Effector memory CD8-positive, alpha-beta T cell (primary cell): Measurements from ENCODE around the gene NKAIN2.
"Not testable (repeated sequence)": the region's sequence is repeated elsewhere in the genome, so short reads cannot be mapped to it uniquely, and the experiment has no call there.

Experiments
- ATAC-seq: fragments of 150-1000 bp; cut with Tn5 transposase; replicated peaks from 2 replicates; pipeline ENCODE4 v1.10.0; 2021; ENCODE audit warnings: mild to moderate bottlenecking, moderate library complexity
- DNase-seq, 3 experiments: peaks; one replicate each; pipeline ENCODE4 v3.0.0; 2021
- H3K27ac Mint-ChIP-seq, 2 donors: one replicate each; pipeline ENCODE4 v1.8.0; 2022; ENCODE audit warnings: mild to moderate bottlenecking in 2 of 2, mixed read lengths in 2 of 2, moderate library complexity in 2 of 2
- H3K27me3 Mint-ChIP-seq, 2 donors: one replicate each; pipeline ENCODE4 v1.8.0; 2022; ENCODE audit warnings: mixed read lengths in 2 of 2
- H3K36me3 Mint-ChIP-seq: one replicate; pipeline ENCODE4 v1.8.0; 2022; ENCODE audit warnings: mild to moderate bottlenecking, moderate library complexity, mixed read lengths; ENCODE audit not compliant: insufficient read depth
- H3K4me1 Mint-ChIP-seq, 2 donors: one replicate each; pipeline ENCODE4 v1.8.0; 2022; ENCODE audit warnings: low read depth in 2 of 2, mixed read lengths in 2 of 2
- H3K4me3 Mint-ChIP-seq, 2 donors: one replicate each; pipeline ENCODE4 v1.8.0; 2022; ENCODE audit warnings: mild to moderate bottlenecking in 2 of 2, mixed read lengths in 2 of 2, moderate library complexity in 2 of 2
- H3K9me3 Mint-ChIP-seq, 2 donors: one replicate each; pipeline ENCODE4 v1.8.0; 2022; ENCODE audit warnings: mixed read lengths in 2 of 2

The NKAIN2 gene

DNA sequence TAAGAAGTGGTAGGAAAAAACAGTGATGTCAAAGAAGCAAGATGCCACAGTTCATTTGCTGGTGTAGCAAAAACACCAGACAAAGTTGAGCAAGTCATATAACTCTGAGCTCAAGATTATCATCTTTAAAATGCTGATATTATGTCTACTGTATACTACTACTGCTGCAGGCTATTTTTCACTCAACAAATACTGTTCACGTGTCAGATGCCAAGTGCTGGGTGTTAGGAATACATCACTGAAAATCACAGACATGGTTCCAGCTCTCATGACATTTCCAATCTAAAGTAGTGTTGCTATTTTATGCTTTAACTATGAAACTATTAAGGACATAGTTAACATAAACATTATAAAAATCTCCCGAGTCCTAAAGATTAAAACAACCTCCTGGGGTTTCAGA lies 163.0 kb downstream of the NKAIN2 start:
- Mint-ChIP-seq H3K4me3 (no peak overlapping the region), H3K4me1 (no peaks in the 10 kb centered on the region), H3K9me3 (peaks cover 5 to 10% of the 10 kb centered on the region in 2 donors), H3K27me3 (no peaks in the 10 kb centered on the region), H3K36me3 (no peaks in the 10 kb centered on the region), H3K27ac (no peak overlapping the region)
- no peak for DNase-seq
- no peak for ATAC-seq

DNA sequence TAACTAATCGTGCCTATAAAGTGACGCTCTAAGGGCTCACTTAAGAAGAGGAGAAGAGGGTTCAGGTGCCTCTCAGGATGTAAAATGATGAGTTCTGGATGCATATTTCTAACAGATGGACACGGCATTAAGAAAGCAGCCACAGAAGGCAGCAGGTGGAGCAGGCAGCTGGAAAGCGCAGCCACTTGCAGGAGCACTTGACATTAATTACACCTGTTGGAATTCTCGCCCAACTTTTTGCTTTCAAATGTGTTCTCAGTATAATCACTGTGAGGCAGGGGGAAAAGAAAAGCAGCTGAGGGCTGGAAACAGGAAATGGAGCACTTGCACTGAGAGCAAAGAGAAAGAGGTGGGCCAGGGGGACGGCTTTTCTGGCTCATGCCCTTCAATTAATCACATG lies 164.2 kb downstream of the NKAIN2 start:
- H3K27me3 Mint-ChIP-seq: no peaks in the 10 kb centered on the region
- no peak for ATAC-seq
- no peak overlapping the region for H3K27ac Mint-ChIP-seq
- no peak overlapping the region for H3K4me3 Mint-ChIP-seq
- DNase-seq: no peak
- no peaks in the 10 kb centered on the region for H3K4me1 Mint-ChIP-seq
- H3K9me3 Mint-ChIP-seq: peaks cover 5 to 10% of the 10 kb centered on the region in 2 donors
- no peaks in the 10 kb centered on the region for H3K36me3 Mint-ChIP-seq

DNA sequence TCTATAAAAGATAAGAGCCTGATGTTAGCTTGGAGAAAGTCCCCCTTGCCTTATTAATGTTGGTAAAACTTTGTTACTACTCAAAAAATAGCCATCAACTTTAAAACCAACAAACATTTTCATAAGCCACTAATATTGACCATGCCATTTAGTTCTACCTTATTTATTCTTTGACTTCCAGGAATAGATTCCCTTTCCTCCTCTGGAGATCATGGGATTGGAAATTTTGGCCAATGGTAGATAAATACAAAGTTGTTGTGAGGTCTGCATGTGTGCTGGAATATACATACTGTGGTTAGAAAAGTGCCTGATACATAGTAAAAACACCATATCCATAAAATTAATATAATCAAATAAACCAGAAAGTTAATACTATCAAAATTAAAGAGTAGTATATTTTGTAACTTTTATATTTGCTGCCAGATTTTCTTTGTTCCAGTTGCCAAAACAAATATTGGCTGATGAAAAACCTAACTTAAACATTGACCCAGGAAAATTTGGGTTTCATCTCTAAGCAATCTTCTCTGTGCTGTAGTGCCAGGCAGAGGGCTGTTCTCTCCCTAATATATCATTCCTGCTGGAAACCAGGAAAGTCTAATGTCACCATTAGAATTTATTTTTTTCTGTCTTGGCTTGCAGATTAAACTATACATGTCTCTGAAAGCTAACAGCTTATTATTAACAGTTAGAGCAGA lies 169.1 kb downstream of the NKAIN2 start:
- Mint-ChIP-seq H3K27me3 (no peaks in the 10 kb centered on the region), H3K36me3 (no peaks in the 10 kb centered on the region), H3K9me3 (peaks cover 2 to 3% of the 10 kb centered on the region in 2 donors), H3K4me3 (no peak overlapping the region), H3K27ac (no peak overlapping the region), H3K4me1 (no peaks in the 10 kb centered on the region)
- no peak for DNase-seq
- no peak for ATAC-seq

DNA sequence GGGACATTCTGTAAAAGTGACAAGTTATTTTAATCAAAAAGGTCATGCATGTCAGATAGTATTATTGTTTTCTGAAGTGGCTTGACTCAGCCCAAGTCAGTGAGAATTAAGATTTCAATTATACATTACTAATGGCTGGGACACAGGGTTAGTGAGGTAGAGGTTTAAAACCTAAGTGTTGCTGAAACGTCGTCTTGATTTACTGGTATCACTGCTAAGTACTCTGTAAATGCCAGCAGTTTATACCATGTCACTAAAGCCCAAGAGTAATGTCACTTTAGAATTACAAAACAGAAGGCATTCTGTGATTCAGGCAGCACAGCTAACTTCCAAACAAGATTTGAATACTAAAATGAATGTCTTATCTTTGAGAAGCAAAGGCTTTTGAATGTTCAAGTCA lies 176.6 kb downstream of the NKAIN2 start:
- H3K27me3 Mint-ChIP-seq: no peaks in the 10 kb centered on the region
- H3K9me3 Mint-ChIP-seq: peaks cover 4 to 23% of the 10 kb centered on the region in 2 donors
- DNase-seq (no peak), ATAC-seq (no peak)
- no peak overlapping the region for H3K4me3 Mint-ChIP-seq
- no peaks in the 10 kb centered on the region for H3K4me1 Mint-ChIP-seq
- no peak overlapping the region for H3K27ac Mint-ChIP-seq
- H3K36me3 Mint-ChIP-seq: peaks cover 3% of the 10 kb centered on the region

DNA sequence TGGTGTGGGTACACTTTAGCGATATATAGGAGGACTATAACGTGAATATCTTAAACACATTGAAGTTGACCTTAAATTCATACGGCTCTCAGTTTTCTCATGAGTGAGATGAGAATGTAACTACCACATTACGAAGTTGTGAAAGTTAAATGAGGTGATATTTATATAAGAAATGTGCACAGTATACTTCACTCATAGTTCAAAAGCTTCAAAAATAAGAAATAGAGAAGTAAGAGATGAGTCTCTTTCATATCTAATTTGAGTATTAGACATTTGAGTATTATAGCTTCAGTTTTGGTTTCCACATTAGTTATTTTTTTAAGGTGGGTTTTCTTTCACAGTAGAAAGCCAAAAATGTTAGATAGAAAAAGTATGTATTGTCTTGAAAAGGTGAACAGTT lies 183.3 kb downstream of the NKAIN2 start:
- Mint-ChIP-seq H3K4me3 (no peak overlapping the region), H3K27ac (no peak overlapping the region), H3K9me3 (peaks cover 7 to 26% of the 10 kb centered on the region in 2 donors), H3K27me3 (no peaks in the 10 kb centered on the region), H3K36me3 (peaks cover 3% of the 10 kb centered on the region), H3K4me1 (no peaks in the 10 kb centered on the region)
- DNase-seq (no peak), ATAC-seq (no peak)

DNA sequence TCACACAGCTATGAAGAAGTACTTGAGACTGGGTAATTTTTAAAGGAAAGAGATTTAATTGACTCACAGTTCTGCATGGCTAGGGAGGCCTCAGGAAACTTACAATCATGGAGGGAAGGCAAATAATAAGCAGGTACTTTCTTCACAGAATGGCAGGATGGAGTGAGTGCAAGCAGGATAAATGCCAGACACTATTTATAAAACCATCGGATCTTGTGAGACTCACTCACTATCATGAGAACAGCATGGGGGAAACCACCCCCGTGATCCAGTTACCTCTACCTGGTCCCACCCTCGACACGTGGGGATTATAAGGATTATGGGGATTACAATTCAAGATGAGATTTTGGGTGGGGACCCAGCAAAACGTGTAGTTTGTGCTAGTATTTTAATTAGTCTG lies 186.3 kb downstream of the NKAIN2 start:
- H3K4me3 Mint-ChIP-seq, H3K4me1 Mint-ChIP-seq, ATAC-seq, H3K36me3 Mint-ChIP-seq, H3K27ac Mint-ChIP-seq, H3K27me3 Mint-ChIP-seq, DNase-seq: not testable (repeated sequence)
- peaks cover 7 to 23% of the 10 kb centered on the region in 2 donors for H3K9me3 Mint-ChIP-seq

DNA sequence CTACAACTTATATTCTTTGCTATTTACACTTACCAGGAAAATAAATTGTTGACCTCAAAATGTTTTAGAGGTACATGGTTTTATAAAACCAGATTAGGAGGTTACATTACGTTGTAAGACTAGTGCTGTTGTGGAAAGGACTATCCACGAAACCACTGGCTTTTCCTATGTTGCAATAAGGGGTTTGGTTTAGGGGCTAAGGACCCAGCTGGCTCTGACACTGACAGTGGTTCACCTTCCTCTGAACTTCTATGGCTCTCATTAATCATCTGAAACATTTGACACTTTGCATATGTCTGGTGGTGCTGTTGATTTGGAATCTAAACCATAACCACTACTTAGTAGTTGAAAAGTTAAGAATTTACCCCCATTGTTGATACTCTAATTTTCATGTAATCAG lies 186.7 kb downstream of the NKAIN2 start:
- no peaks in the 10 kb centered on the region for H3K4me1 Mint-ChIP-seq
- H3K27me3 Mint-ChIP-seq: no peaks in the 10 kb centered on the region
- no peaks in the 10 kb centered on the region for H3K36me3 Mint-ChIP-seq
- no peak for ATAC-seq
- no peak for DNase-seq
- H3K9me3 Mint-ChIP-seq: peaks cover 10 to 23% of the 10 kb centered on the region in 2 donors
- no peak overlapping the region for H3K4me3 Mint-ChIP-seq
- H3K27ac Mint-ChIP-seq: no peak overlapping the region

DNA sequence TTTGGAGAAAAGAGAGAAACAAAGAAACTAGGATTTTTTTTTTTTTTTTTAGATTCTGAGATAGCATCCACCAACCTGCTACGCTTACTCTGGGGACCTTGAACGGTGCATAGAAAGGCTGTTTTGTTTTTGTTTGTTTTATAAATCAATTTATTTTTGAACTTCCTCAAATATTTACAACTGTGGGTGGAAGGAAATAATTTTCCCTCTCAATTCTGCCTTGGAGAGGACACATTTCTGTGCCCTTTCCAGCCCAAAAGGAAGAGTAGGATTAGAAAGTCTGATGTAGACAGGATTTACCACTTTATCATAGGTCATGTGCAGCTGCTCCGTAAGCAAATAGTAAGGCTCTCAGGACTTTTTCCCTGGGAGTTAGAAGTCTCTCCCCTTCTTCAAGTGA lies 190.5 kb downstream of the NKAIN2 start:
- no peak for ATAC-seq

DNA sequence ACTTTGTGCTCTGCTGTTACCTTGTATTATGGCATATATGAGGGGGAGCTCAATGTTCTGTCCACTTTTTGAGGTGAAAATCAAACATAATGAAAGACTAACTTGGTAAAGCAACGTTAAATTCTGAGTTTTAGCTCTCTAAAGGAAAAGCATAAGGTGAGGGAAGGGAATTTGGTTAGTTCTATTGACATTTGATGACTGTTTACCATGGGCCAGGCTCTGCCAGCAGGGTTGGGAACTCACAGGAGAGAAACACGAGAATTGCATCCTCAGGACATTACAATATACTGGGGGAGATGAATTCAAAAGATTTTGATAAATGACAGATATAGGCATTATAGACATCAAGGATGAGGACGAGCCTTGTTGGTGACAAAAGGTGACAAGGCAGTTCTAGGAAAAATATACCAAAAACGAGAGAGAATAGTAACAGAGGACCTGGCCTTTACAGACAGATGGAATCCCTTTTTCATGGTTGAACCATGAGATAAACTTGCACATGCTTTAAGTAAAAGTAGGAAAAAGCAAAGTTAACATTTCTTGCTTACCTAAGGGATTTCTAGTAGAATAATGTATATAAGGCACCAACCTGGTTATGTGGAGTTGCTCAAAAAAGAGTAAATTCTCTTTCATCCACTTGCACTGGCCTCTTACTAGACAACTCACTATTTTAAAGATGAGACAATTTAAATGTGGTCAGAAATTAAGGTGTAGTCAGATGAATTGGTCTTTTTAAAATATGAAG lies 191.4 kb downstream of the NKAIN2 start:
- H3K4me1 Mint-ChIP-seq: no peaks in the 10 kb centered on the region
- no peaks in the 10 kb centered on the region for H3K27me3 Mint-ChIP-seq
- DNase-seq: no peak
- H3K4me3 Mint-ChIP-seq: no peak overlapping the region
- H3K9me3 Mint-ChIP-seq: peaks cover 10 to 12% of the 10 kb centered on the region in 2 donors
- H3K27ac Mint-ChIP-seq: no peak overlapping the region
- no peak for ATAC-seq
- no peaks in the 10 kb centered on the region for H3K36me3 Mint-ChIP-seq

More for the DNA sequence above, 190.5 kb downstream of the NKAIN2 start:
- Mint-ChIP-seq H3K9me3 (peaks cover 12 to 13% of the 10 kb centered on the region in 2 donors), H3K4me1 (no peaks in the 10 kb centered on the region), H3K27ac (no peak overlapping the region), H3K27me3 (no peaks in the 10 kb centered on the region), H3K4me3 (no peak overlapping the region), H3K36me3 (no peaks in the 10 kb centered on the region)
- no peak for DNase-seq

DNA sequence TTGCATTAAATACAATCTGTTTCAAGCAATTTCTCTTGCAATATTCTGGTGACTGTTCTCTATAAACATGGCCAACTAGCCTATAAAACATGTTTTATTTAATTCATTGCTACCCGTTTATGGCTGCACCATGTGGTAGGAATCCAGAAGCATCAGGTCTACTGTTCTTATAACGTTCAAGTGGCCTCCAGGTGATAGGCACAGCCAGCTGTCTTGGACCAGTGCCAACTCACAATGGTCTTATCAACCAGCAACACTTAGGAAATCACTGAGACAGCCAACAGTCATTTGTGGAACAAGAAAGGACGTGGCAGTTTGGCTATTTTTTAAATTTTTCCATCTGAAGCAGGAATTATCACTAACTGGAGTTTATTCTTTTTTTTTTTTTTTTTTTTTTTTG lies 193.6 kb downstream of the NKAIN2 start:
- peaks cover under 1 to 8% of the 10 kb centered on the region in 2 donors for H3K9me3 Mint-ChIP-seq
- DNase-seq (no peak), ATAC-seq (no peak)
- no peaks in the 10 kb centered on the region for H3K27me3 Mint-ChIP-seq
- no peak overlapping the region for H3K4me3 Mint-ChIP-seq
- no peaks in the 10 kb centered on the region for H3K4me1 Mint-ChIP-seq
- H3K27ac Mint-ChIP-seq: no peak overlapping the region
- no peaks in the 10 kb centered on the region for H3K36me3 Mint-ChIP-seq

DNA sequence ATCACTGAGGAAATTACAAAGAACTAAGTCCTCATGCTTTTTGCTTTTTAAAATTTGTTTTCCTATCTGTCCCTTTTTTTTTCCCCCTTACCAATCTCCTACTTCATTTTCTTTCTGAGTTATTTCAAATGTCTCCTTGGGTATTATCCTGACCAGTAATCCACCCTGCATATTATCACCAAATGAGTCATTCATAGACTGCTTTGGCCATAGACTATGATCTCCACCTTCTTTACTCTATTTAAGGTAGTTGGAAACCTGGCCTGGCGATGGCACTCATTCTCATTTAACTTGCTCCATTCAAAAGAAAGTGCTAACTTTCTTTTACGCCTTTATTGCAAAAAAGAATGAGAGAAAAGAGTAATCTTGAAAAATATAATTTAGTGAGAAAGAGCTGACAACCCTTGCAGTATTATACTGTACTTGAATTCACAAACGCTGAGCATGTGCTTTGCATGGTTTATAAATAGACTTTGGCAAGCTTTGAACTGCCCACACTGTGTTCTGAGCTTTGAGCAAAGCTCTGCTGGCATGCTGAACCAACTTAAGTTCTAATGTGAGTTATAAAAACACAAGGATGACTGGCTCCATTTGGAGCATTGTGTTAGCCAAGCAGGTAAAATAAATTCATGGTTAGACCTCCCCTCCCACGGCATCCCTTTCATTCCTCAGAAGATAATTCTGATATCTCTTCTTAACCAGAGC lies 198.9 kb downstream of the NKAIN2 start:
- no peak for DNase-seq
- H3K9me3 Mint-ChIP-seq: peaks cover 7 to 10% of the 10 kb centered on the region in 2 donors
- no peaks in the 10 kb centered on the region for H3K27me3 Mint-ChIP-seq
- no peaks in the 10 kb centered on the region for H3K4me1 Mint-ChIP-seq
- H3K4me3 Mint-ChIP-seq: no peak overlapping the region
- no peaks in the 10 kb centered on the region for H3K36me3 Mint-ChIP-seq
- H3K27ac Mint-ChIP-seq: no peak overlapping the region
- ATAC-seq: no peak

DNA sequence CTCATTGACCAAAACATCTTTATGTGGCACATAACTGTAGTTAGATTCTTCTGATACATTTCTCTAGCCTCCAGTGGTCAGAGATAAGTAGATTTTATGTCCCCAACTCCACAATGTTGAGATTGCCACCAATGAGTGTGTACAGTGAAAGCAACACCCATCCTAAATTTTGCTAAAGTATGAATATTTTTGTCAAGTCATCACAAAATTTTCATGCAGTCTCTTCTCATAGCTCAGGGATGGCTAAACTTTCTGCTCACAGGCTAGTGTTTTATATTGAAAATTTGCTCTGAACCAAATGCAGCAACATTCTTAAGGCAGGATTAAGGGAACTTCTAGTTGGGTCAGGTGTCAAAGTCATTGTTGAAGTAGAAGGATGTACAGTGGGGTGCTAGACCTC lies 203.6 kb downstream of the NKAIN2 start:
- Mint-ChIP-seq H3K27me3 (no peaks in the 10 kb centered on the region), H3K4me1 (no peaks in the 10 kb centered on the region), H3K9me3 (peaks cover 9 to 15% of the 10 kb centered on the region in 2 donors), H3K4me3 (no peak overlapping the region), H3K27ac (no peak overlapping the region), H3K36me3 (no peaks in the 10 kb centered on the region)
- ATAC-seq: no peak
- DNase-seq: no peak

DNA sequence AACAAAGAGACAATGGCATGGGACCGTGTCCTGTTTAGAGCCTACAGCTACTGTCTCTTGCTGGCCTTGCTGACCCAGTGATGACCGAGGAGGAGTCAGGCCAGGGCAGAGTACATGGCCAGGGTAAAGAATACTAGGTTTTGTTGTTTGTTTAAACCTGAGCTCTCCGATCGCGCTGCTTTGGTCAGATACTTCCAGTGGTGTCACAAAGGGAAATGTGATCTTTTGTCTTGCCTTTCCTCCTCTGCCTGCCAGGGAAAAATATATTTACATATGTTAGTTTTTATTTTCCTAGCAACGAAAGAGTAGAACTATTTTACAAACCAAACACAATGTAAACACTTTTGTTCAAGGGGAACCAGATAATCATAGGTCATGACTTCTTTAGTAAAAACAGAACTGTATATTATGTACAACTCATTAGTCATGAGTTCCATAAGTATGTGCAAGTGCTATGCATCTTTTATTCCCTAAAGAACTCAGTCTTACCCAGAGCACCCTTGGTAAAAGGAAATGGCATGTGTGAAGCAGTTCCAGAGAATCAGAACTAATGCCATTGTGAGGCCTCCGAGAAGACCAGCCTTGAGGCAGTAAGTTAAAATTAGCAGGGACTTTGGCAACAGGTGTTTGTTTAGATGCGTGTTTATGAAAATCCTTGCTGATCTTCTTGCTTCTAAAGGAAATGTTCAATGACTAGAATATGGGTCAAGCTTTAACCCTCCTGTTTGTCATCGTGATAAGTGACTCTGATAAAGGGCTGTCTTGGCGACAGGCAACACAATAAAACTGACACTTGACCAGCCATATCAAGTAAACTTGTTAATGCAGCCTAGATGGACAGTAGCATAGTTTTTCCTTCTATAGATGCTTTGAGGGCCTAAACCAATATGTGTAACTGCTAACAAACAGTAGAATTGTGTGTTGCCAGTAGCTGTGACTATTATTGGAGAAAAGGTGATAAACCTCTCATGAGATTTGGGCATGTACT lies 204.6 kb downstream of the NKAIN2 start:
- Mint-ChIP-seq H3K27me3 (no peaks in the 10 kb centered on the region), H3K4me1 (no peaks in the 10 kb centered on the region), H3K27ac (no peak overlapping the region), H3K9me3 (peaks cover 9 to 13% of the 10 kb centered on the region in 2 donors), H3K36me3 (no peaks in the 10 kb centered on the region), H3K4me3 (no peak overlapping the region)
- no peak for ATAC-seq
- no peak for DNase-seq
